Raji (cell line): ENCODE data around the gene DNAAF2.
A peak's percentile ranks its signal among the peaks of the same experiment; 100 is the strongest.

Experiments used
- POLR2A ChIP-seq: IDR thresholded peaks from 2 replicates; pipeline ENCODE4 v1.6.1; 2011; ENCODE audit warnings: low read depth, low read length, control low read depth; ENCODE audit not compliant: insufficient read depth

The DNAAF2 gene

GRCh38 chr14:49623941-49624839 is 10.9 kb downstream of the DNAAF2 start:
- TF ChIP-seq POLR2A: no peak; the same call in 1 of the 2 replicates

- no peak for TF ChIP-seq POLR2A
These were observed 11.7 kb downstream of the DNAAF2 start for GRCh38 chr14:49623387-49623786.

- TF ChIP-seq POLR2A: no peak
These were observed 12.9 kb downstream of the DNAAF2 start for GRCh38 chr14:49622022-49622607.

GRCh38 chr14:49621114-49621881 is 13.7 kb downstream of the DNAAF2 start:
- no peak for TF ChIP-seq POLR2A

GRCh38 chr14:49620182-49621113 is 14.6 kb downstream of the DNAAF2 start, which contains the start of the genes MGAT2 and RPL36AL:
Gene MGAT2 (plus strand): TSS chr14:49620799. CDS start chr14:49621269, 470 bp downstream.
Gene RPL36AL (minus strand): TSS chr14:49620626. CDS start chr14:49619104, 1,522 bp downstream.
- peak; percentile 93 for TF ChIP-seq POLR2A

- TF ChIP-seq POLR2A: no peak
These were observed 15.3 kb downstream of the DNAAF2 start for GRCh38 chr14:49619730-49620129.

- TF ChIP-seq POLR2A: no peak
These were observed 17.1 kb downstream of the DNAAF2 start for GRCh38 chr14:49617852-49618519.

- no peak for TF ChIP-seq POLR2A
These were observed 19.3 kb downstream of the DNAAF2 start for GRCh38 chr14:49615776-49616175.

- TF ChIP-seq POLR2A: no peak
These were observed 20.8 kb downstream of the DNAAF2 start for GRCh38 chr14:49614196-49614595.

GRCh38 chr14:49612671-49613070 is 22.4 kb downstream of the DNAAF2 start:
- TF ChIP-seq POLR2A: no peak

- no peak for TF ChIP-seq POLR2A
These were observed 22.8 kb downstream of the DNAAF2 start for GRCh38 chr14:49612251-49612650.

- no peak for TF ChIP-seq POLR2A
These were observed 27.5 kb downstream of the DNAAF2 start for GRCh38 chr14:49607583-49607982.

- peak; percentile 88 for TF ChIP-seq POLR2A
These were observed 36.4 kb downstream of the DNAAF2 start, which contains the start of gene LRR1 for GRCh38 chr14:49598485-49599300. Gene LRR1 (plus strand): TSS chr14:49598940. CDS start chr14:49599021, 81 bp downstream.

GRCh38 chr14:49598189-49598484 is 36.9 kb downstream of the DNAAF2 start:
- no peak for TF ChIP-seq POLR2A
